ENCODE results near the gene XKR8. TPM values are rescaled to one million over a fixed set of nuclear protein-coding genes. Genes with fewer than 3 reads are reported as not detected.
"Not testable (repeated sequence)": the region's sequence is repeated elsewhere in the genome, so short reads cannot be mapped to it uniquely, and the experiment has no call there.

Gene XKR8
- total and polyA plus RNA-seq, 2 donors = 1.3 to 5.2 TPM

- not testable (repeated sequence) for H3K4me3 ChIP-seq (ENCODE audit: low read length in 2 of 2); H3K27ac ChIP-seq (ENCODE audit: low read depth in 1 of 2, low read length in 1 of 2); H3K27me3 ChIP-seq (ENCODE audit: control insufficient read depth in 2 of 2, insufficient read depth in 1 of 2, low read length in 1 of 2); DNase-seq (ENCODE audit: low read depth in 6 of 9, low spot score in 9 of 9); H3K4me1 ChIP-seq (ENCODE audit: control insufficient read depth in 2 of 2, insufficient read depth in 2 of 2, low read length in 2 of 2); H3K9me3 ChIP-seq (ENCODE audit: control insufficient read depth in 2 of 2, insufficient read depth in 1 of 2, low read length in 1 of 2)
- WGBS = over 99% methylated on average over 6 of the region's 6 CpGs
- peaks cover 25 to 73% of the 10 kb centered on the region in 2 donors for H3K36me3 ChIP-seq (ENCODE audit: control insufficient read depth in 2 of 2, insufficient read depth in 2 of 2, low read length in 1 of 2)
Measured at GRCh38 chr1:27994526-27994925, 34.8 kb downstream of the XKR8 start.

GRCh38 chr1:27999055-27999454 lies 39.3 kb downstream of the XKR8 start:
- no peak overlapping the region for H3K27ac ChIP-seq (ENCODE audit: low read depth in 1 of 2, low read length in 1 of 2)
- no peak for DNase-seq (ENCODE audit: low read depth in 6 of 9, low spot score in 9 of 9)
- no peaks in the 10 kb centered on the region for H3K4me1 ChIP-seq (ENCODE audit: control insufficient read depth in 2 of 2, insufficient read depth in 2 of 2, low read length in 2 of 2)
- H3K36me3 ChIP-seq (ENCODE audit: control insufficient read depth in 2 of 2, insufficient read depth in 2 of 2, low read length in 1 of 2) = peaks cover 27 to 61% of the 10 kb centered on the region in 2 donors
- no peaks in the 10 kb centered on the region for H3K27me3 ChIP-seq (ENCODE audit: control insufficient read depth in 2 of 2, insufficient read depth in 1 of 2, low read length in 1 of 2)
- no peaks in the 10 kb centered on the region for H3K9me3 ChIP-seq (ENCODE audit: control insufficient read depth in 2 of 2, insufficient read depth in 1 of 2, low read length in 1 of 2)
- H3K4me3 ChIP-seq (ENCODE audit: low read length in 2 of 2) = no peak overlapping the region
- WGBS = 98% methylated on average over 1 of the region's 1 CpG

GRCh38 chr1:28002600-28002999 lies 42.8 kb downstream of the XKR8 start:
- H3K4me1 ChIP-seq (ENCODE audit: control insufficient read depth in 2 of 2, insufficient read depth in 2 of 2, low read length in 2 of 2) = no peaks in the 10 kb centered on the region
- no peaks in the 10 kb centered on the region for H3K9me3 ChIP-seq (ENCODE audit: control insufficient read depth in 2 of 2, insufficient read depth in 1 of 2, low read length in 1 of 2)
- H3K27me3 ChIP-seq (ENCODE audit: control insufficient read depth in 2 of 2, insufficient read depth in 1 of 2, low read length in 1 of 2) = no peaks in the 10 kb centered on the region
- DNase-seq (ENCODE audit: low read depth in 6 of 9, low spot score in 9 of 9) = no peak
- H3K4me3 ChIP-seq (ENCODE audit: low read length in 2 of 2) = no peak overlapping the region
- H3K36me3 ChIP-seq (ENCODE audit: control insufficient read depth in 2 of 2, insufficient read depth in 2 of 2, low read length in 1 of 2) = peaks cover 18 to 47% of the 10 kb centered on the region in 2 donors
- H3K27ac ChIP-seq (ENCODE audit: low read depth in 1 of 2, low read length in 1 of 2) = no peak overlapping the region
- 99% methylated on average over 10 of the region's 10 CpGs for WGBS

GRCh38 chr1:28003117-28003516 lies 43.3 kb downstream of the XKR8 start:
- not testable (repeated sequence) for H3K9me3 ChIP-seq (ENCODE audit: control insufficient read depth in 2 of 2, insufficient read depth in 1 of 2, low read length in 1 of 2); H3K4me1 ChIP-seq (ENCODE audit: control insufficient read depth in 2 of 2, insufficient read depth in 2 of 2, low read length in 2 of 2); H3K27me3 ChIP-seq (ENCODE audit: control insufficient read depth in 2 of 2, insufficient read depth in 1 of 2, low read length in 1 of 2); DNase-seq (ENCODE audit: low read depth in 6 of 9, low spot score in 9 of 9); H3K4me3 ChIP-seq (ENCODE audit: low read length in 2 of 2); H3K27ac ChIP-seq (ENCODE audit: low read depth in 1 of 2, low read length in 1 of 2)
- H3K36me3 ChIP-seq (ENCODE audit: control insufficient read depth in 2 of 2, insufficient read depth in 2 of 2, low read length in 1 of 2) = peaks cover 18 to 42% of the 10 kb centered on the region in 2 donors
- WGBS = 96% methylated on average over 8 of the region's 8 CpGs

DNA sequence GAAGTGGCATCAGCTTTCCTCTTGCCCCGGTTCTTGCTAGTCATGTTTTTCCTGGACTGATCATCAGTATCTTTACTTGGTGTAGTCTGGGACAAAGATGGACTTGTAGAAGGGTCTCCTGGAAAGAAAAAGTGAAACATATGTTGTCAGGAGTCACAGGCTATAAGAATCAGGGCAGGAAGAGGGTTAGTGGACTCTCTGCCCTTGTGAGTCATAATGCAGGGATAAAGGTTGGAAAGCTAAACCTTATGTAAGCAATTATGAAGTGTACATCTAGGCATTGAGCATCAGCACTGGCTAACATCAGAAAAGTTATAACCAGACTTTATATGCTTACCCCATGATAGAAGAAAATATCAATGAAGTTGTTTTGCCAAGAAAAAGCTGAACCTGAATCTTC lies 51.2 kb downstream of the XKR8 start:
- 95% methylated on average over 1 of the region's 1 CpG for WGBS
- no peak for DNase-seq (ENCODE audit: low read depth in 6 of 9, low spot score in 9 of 9)
- Histone ChIP-seq H3K27me3 (ENCODE audit: control insufficient read depth in 2 of 2, insufficient read depth in 1 of 2, low read length in 1 of 2) (no peaks in the 10 kb centered on the region), H3K4me1 (ENCODE audit: control insufficient read depth in 2 of 2, insufficient read depth in 2 of 2, low read length in 2 of 2) (no peaks in the 10 kb centered on the region), H3K4me3 (ENCODE audit: low read length in 2 of 2) (no peak overlapping the region), H3K9me3 (ENCODE audit: control insufficient read depth in 2 of 2, insufficient read depth in 1 of 2, low read length in 1 of 2) (no peaks in the 10 kb centered on the region), H3K27ac (ENCODE audit: low read depth in 1 of 2, low read length in 1 of 2) (no peak overlapping the region), H3K36me3 (ENCODE audit: control insufficient read depth in 2 of 2, insufficient read depth in 2 of 2, low read length in 1 of 2) (peaks cover 16 to 40% of the 10 kb centered on the region in 2 donors)

Other genes with a start within 250 kb of the XKR8 start
- 8.9 TPM for gene FAM76A, start 234.0 kb upstream of the XKR8 start, total RNA-seq
- 8.9 TPM for gene FAM76A, start 234.0 kb upstream of the XKR8 start, polyA plus RNA-seq
- gene STX12, start 186.8 kb upstream of the XKR8 start, total RNA-seq = 16.6 TPM
- gene STX12, start 186.8 kb upstream of the XKR8 start, polyA plus RNA-seq = 46.7 TPM
- gene PPP1R8, start 129.2 kb upstream of the XKR8 start, total RNA-seq = 47.7 TPM
- 39.7 TPM for gene PPP1R8, start 129.2 kb upstream of the XKR8 start, polyA plus RNA-seq
- gene THEMIS2, start 87.4 kb upstream of the XKR8 start, total RNA-seq = 17.2 TPM
- gene THEMIS2, start 87.4 kb upstream of the XKR8 start, polyA plus RNA-seq = 64.4 TPM
- 73.5 TPM for gene RPA2, start 45.4 kb upstream of the XKR8 start, total RNA-seq
- 52.9 TPM for gene RPA2, start 45.4 kb upstream of the XKR8 start, polyA plus RNA-seq
- 0.76 TPM for gene SMPDL3B, start 25.0 kb upstream of the XKR8 start, total RNA-seq
- gene SMPDL3B, start 25.0 kb upstream of the XKR8 start, polyA plus RNA-seq = 1.9 TPM
- gene EYA3, start 128.6 kb downstream of the XKR8 start, total RNA-seq = 10.9 TPM
- 6.3 TPM for gene EYA3, start 128.6 kb downstream of the XKR8 start, polyA plus RNA-seq
- 4.9 TPM for gene PTAFR, start 216.7 kb downstream of the XKR8 start, total RNA-seq
- gene PTAFR, start 216.7 kb downstream of the XKR8 start, polyA plus RNA-seq = 3.4 TPM

Data from thymus (tissue), 11 donors.